ENCODE data around the gene DCDC1. TPM values are rescaled to one million over a fixed set of nuclear protein-coding genes. Genes with fewer than 3 reads are reported as not detected.
A peak's percentile ranks its signal among the peaks of the same experiment; 100 is the strongest.

DCDC1 gene
- total RNA-seq, 2 donors from 2014 or later = 0.33 to 1.8 TPM

- TF ChIP-seq POLR2A (IDR thresholded peaks at IDR 0.05) (no peak), CTCF (IDR thresholded peaks at IDR 0.05) (no peak)
- Histone ChIP-seq H3K9me3 (no peaks in the 10 kb centered on the region), H3K27me3 (no peaks in the 10 kb centered on the region), H3K27ac (no peak overlapping the region), H3K4me1 (no peaks in the 10 kb centered on the region), H3K36me3 (replicated peaks in 1 of 2; ENCODE audit: insufficient read depth in 1 of 2, low read depth in 2 of 2) (no peaks in the 10 kb centered on the region), H3K4me3 (no peak overlapping the region)
- ATAC-seq (no peak), DNase-seq (no peak)
- intact Hi-C loops (cut with DNase I) = no loop called here
- WGBS, 2 donors = 76 to 90% methylated on average over 2 of the region's 2 CpGs
Measured at GRCh38 chr11:30895046-30895445, 474.5 kb downstream of the DCDC1 start.

GRCh38 chr11:30893318-30893717 lies 476.2 kb downstream of the DCDC1 start:
- Histone ChIP-seq H3K4me3 (no peak overlapping the region), H3K36me3 (replicated peaks in 1 of 2; ENCODE audit: insufficient read depth in 1 of 2, low read depth in 2 of 2) (no peaks in the 10 kb centered on the region), H3K27ac (no peak overlapping the region), H3K4me1 (no peaks in the 10 kb centered on the region), H3K27me3 (no peaks in the 10 kb centered on the region), H3K9me3 (no peaks in the 10 kb centered on the region)
- 41 to 58% methylated on average over 3 of the region's 3 CpGs for WGBS, 2 donors
- intact Hi-C loops (cut with DNase I) = no loop called here
- ATAC-seq = no peak
- TF ChIP-seq CTCF (IDR thresholded peaks at IDR 0.05) = no peak
- TF ChIP-seq POLR2A (IDR thresholded peaks at IDR 0.05) = no peak
- DNase-seq = no peak

- WGBS, 2 donors = 85% methylated on average over 6 of the region's 6 CpGs
- intact Hi-C loops (cut with DNase I) = no loop called here
- Histone ChIP-seq H3K4me1 (no peaks in the 10 kb centered on the region), H3K27me3 (no peaks in the 10 kb centered on the region), H3K27ac (no peak overlapping the region), H3K9me3 (no peaks in the 10 kb centered on the region), H3K36me3 (replicated peaks in 1 of 2; ENCODE audit: insufficient read depth in 1 of 2, low read depth in 2 of 2) (no peaks in the 10 kb centered on the region), H3K4me3 (no peak overlapping the region)
- ATAC-seq (no peak), DNase-seq (no peak)
- TF ChIP-seq POLR2A (IDR thresholded peaks at IDR 0.05) (no peak), CTCF (IDR thresholded peaks at IDR 0.05) (no peak)
Measured at GRCh38 chr11:30889143-30889794, 480.3 kb downstream of the DCDC1 start.

DNA sequence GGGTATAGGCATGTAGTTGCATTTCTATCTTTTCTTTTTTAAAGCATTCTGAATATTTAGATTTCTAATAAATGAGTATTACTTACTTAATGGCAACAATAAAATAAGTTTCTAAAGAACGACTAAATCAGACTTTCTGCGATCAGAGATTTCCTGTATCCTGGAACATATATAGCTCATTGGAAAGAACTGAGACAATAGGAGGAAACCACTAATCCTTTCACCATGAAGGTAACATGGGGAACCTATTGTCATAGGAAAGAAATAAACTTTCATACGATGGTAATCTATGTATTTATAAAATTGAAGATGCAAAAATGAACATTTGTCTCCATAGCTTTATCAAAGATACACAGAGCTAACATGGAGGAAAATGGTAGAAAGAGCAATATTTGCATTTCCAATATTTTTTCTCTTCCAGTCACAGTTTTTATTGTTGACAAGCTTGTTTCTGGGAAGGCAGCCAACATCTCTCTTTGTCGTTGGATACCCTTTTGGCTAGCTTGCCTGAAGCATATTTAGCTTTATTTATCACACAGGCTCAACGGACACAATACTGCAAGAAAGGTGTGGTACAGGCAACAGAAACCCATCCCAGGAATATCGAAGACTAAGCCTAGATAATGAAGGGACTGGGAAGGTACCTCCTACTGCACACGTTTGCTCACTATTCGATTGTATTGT lies 490.1 kb downstream of the DCDC1 start:
- 37 to 43% methylated on average over 8 of the region's 8 CpGs for WGBS, 2 donors
- ATAC-seq (no peak), DNase-seq (peak in 3 of 4 donors; percentile 8 to 26 (median 21))
- Histone ChIP-seq H3K36me3 (replicated peaks in 1 of 2; ENCODE audit: insufficient read depth in 1 of 2, low read depth in 2 of 2) (no peaks in the 10 kb centered on the region), H3K27me3 (no peaks in the 10 kb centered on the region), H3K4me3 (no peak overlapping the region), H3K27ac (no peak overlapping the region), H3K9me3 (no peaks in the 10 kb centered on the region), H3K4me1 (no peaks in the 10 kb centered on the region)
- TF ChIP-seq CTCF (IDR thresholded peaks at IDR 0.05) (no peak), POLR2A (IDR thresholded peaks at IDR 0.05) (no peak)
- intact Hi-C loops (cut with DNase I) = no loop called here

- ATAC-seq (no peak), DNase-seq (no peak)
- Histone ChIP-seq H3K9me3 (no peaks in the 10 kb centered on the region), H3K4me1 (no peaks in the 10 kb centered on the region), H3K27ac (no peak overlapping the region), H3K27me3 (no peaks in the 10 kb centered on the region), H3K4me3 (no peak overlapping the region), H3K36me3 (replicated peaks in 1 of 2; ENCODE audit: insufficient read depth in 1 of 2, low read depth in 2 of 2) (no peaks in the 10 kb centered on the region)
- TF ChIP-seq CTCF (IDR thresholded peaks at IDR 0.05) (no peak), POLR2A (IDR thresholded peaks at IDR 0.05) (no peak)
- 33 to 61% methylated on average over 3 of the region's 3 CpGs for WGBS, 2 donors
- intact Hi-C loops (cut with DNase I) = no loop called here
Measured at GRCh38 chr11:30878400-30878799, 491.1 kb downstream of the DCDC1 start.
